ENCODE results near the gene C1QTNF2. TPM values are rescaled to one million over a fixed set of nuclear protein-coding genes. Genes with fewer than 3 reads are reported as not detected.

The C1QTNF2 gene
- total and polyA plus RNA-seq, 2 of the 8 experiments (the other 6 are each of a cell fraction or from before 2014, with no cell fraction given), result 1.0 to 2.0 TPM

DNA sequence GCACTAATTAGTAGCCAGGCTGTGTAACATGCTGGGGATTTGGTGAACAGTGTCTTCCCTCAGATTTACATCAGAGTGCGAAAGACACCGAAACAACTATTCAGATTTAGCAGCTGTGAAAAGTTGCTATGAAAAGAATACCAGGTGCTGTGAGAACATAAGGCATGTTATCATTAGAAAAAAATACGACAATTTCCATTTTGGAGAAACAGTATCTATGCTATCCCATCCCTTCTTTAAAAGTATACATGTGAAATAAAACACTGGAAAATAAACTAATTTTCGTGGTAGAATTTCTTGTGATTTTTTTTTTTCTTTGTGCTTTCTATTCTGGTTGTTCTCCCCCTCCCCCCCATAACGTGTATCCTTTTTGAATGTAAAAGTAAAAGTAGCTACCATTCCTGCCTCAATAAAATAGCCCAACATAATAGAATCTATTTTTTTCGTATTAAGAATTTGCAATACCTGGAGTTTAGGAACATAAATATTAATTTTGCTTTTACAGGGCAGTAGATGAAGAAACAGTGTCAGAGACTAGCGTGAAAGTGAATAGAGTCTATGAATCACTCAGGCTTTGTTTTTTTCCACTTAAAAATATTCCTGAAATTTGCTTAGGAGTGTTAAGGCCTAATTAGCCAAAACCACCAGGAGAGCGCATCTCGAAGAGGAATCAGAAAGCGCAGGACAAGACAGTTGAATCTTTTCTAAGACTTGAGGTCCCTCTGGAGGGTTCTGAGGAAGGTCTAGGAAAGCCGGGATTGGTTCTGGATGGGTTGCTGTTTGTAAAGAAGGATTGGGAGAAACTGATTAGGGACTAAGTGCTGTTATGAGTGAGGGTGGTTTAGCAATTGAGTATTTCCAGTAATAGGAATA lies 49.3 kb upstream of the C1QTNF2 start (continued):
- TF ChIP-seq SP4 (IDR thresholded peaks at IDR 0.05; ENCODE audit: low read length) (no peak), EZH2 (IDR thresholded peaks at IDR 0.05; ENCODE audit: low read depth, low read length, severe bottlenecking) (no peak), GTF2F1 (IDR thresholded peaks at IDR 0.05; ENCODE audit: borderline replicate concordance, low read depth, low read length) (no peak), RFX5 (IDR thresholded peaks at IDR 0.05; ENCODE audit: borderline replicate concordance, low read depth, low read length) (no peak)
- TF ChIP-seq, protein P1, sequence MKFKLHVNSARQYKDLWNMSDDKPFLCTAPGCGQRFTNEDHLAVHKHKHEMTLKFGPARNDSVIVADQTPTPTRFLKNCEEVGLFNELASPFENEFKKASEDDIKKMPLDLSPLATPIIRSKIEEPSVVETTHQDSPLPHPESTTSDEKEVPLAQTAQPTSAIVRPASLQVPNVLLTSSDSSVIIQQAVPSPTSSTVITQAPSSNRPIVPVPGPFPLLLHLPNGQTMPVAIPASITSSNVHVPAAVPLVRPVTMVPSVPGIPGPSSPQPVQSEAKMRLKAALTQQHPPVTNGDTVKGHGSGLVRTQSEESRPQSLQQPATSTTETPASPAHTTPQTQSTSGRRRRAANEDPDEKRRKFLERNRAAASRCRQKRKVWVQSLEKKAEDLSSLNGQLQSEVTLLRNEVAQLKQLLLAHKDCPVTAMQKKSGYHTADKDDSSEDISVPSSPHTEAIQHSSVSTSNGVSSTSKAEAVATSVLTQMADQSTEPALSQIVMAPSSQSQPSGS (IDR thresholded peaks at IDR 0.05; ENCODE audit: low read length), result no peak
